ENCODE results near the gene KHDRBS2. TPM values are rescaled to one million over a fixed set of nuclear protein-coding genes. Genes with fewer than 3 reads are reported as not detected.

The KHDRBS2 gene
- polyA plus RNA-seq, 2 donors, result 0.01 TPM; not detected in 1

DNA sequence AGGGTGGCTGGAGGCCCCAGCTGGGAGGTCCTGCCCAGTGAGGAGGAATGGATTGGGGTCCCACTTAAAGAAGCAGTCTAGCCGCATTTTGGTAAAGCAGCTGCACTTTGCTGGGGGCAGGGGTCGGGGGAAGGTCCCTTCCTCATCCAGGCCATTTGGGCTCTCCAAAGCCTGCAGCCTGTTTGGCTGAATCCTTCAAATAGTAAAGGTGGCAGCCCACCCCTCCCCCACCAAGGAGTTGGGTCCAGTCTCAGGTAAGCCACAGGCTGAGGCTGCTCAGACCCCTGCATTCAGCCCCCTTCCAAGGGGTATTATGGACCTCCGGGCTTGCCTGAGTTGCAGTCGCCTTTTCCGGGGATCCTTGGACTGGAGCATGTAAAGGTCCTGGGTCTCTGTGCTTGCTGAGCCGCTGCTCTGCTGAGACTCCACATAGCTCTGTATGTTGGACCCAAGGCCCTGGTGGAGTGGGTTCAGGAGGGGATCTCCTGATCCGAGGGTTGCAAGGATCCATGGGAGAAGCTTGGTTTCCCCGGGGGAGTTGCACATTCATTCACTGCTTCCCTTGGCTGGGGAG lies 417.4 kb downstream of the KHDRBS2 start:
- peaks cover 2 to 10% of the 10 kb centered on the region in 2 donors for H3K9me3 ChIP-seq (ENCODE audit: control insufficient read depth in 2 of 2, insufficient read depth in 1 of 2, low read depth in 1 of 2, low read length in 1 of 2)
- no peak overlapping the region for H3K4me3 ChIP-seq (ENCODE audit: low read depth in 1 of 2, low read length in 2 of 2)
- H3K27ac ChIP-seq (ENCODE audit: low read depth in 2 of 2, low read length in 1 of 2), result no peak overlapping the region
- 93 to 98% methylated on average over 8 of the region's 8 CpGs for WGBS, 2 donors
- no peaks in the 10 kb centered on the region for H3K4me1 ChIP-seq (ENCODE audit: control insufficient read depth in 2 of 2, insufficient read depth in 2 of 2, low read length in 1 of 2)
- no peaks in the 10 kb centered on the region for H3K36me3 ChIP-seq (ENCODE audit: control insufficient read depth in 2 of 2, insufficient read depth in 2 of 2, low read length in 1 of 2)
- no peaks in the 10 kb centered on the region for H3K27me3 ChIP-seq (ENCODE audit: control insufficient read depth in 1 of 2, insufficient read depth in 2 of 2, low read length in 2 of 2)

DNA sequence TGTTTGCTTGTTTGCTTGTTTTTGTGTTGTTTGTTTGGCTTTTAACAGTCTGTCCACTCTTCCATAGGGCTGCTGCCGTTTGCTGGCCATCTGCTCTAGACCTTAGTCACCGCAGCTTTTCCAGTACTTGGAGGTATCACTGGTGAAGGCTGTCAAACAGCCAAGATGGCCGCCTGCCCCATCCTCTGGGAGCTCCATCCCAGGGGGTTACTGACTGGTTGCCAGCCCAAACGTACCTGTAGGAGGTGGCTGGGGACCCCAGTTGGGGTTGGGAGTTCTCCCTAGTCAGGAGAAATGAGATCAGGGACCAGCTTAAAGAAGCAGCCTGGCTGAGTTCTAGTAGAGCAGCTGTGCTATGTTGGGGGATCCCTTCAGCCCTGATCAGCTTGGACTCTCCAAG lies 418.4 kb downstream of the KHDRBS2 start:
- H3K36me3 ChIP-seq (ENCODE audit: control insufficient read depth in 2 of 2, insufficient read depth in 2 of 2, low read length in 1 of 2), result no peaks in the 10 kb centered on the region
- no peak overlapping the region for H3K4me3 ChIP-seq (ENCODE audit: low read depth in 1 of 2, low read length in 2 of 2)
- no peaks in the 10 kb centered on the region for H3K27me3 ChIP-seq (ENCODE audit: control insufficient read depth in 1 of 2, insufficient read depth in 2 of 2, low read length in 2 of 2)
- 68 to 71% methylated on average over 4 of the region's 4 CpGs for WGBS, 2 donors
- H3K27ac ChIP-seq (ENCODE audit: low read depth in 2 of 2, low read length in 1 of 2), result no peak overlapping the region
- peaks cover 2 to 10% of the 10 kb centered on the region in 2 donors for H3K9me3 ChIP-seq (ENCODE audit: control insufficient read depth in 2 of 2, insufficient read depth in 1 of 2, low read depth in 1 of 2, low read length in 1 of 2)
- no peaks in the 10 kb centered on the region for H3K4me1 ChIP-seq (ENCODE audit: control insufficient read depth in 2 of 2, insufficient read depth in 2 of 2, low read length in 1 of 2)

DNA sequence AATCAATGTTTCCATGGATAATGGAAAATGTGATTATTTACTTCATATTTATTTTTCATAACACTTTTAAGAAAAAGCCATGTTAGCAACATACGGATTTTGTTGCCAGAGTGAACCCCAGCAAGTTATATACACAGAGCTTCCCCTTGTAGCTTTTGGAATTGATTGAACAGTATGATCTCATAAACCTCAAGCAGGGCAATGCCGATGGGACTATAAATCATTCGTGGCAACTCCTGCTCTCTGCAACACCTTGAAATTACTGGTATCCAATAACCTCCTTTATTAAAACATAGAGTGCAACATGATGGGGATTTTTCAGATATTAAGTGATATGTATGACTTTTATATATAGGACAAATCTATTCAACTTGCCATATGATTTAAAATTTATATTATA lies 428.5 kb downstream of the KHDRBS2 start:
- 72 to 81% methylated on average over 3 of the region's 3 CpGs for WGBS, 2 donors
- Histone ChIP-seq H3K27ac (ENCODE audit: low read depth in 2 of 2, low read length in 1 of 2) (no peak overlapping the region), H3K27me3 (ENCODE audit: control insufficient read depth in 1 of 2, insufficient read depth in 2 of 2, low read length in 2 of 2) (no peaks in the 10 kb centered on the region)

DNA sequence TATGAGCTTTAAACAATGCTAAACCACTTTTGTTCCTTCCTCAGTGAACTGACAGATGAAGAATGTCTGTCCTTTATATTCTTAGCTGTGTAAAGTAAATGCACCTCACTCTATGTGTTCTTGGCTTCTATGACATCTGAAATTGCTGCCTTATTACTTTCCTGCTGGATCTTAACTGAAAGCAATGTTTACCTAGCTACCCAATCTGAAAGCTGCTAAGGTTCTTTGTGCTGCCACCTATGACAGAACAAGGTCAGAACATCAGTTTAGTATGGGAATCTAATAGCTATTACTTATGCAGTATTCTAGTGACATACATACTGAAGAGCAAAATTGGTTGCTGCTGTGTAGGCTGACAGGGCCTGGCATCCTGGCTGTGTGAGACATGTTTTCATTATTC lies 444.1 kb downstream of the KHDRBS2 start:
- H3K27me3 ChIP-seq (ENCODE audit: control insufficient read depth in 1 of 2, insufficient read depth in 2 of 2, low read length in 2 of 2), result no peaks in the 10 kb centered on the region
- H3K9me3 ChIP-seq (ENCODE audit: control insufficient read depth in 2 of 2, insufficient read depth in 1 of 2, low read depth in 1 of 2, low read length in 1 of 2), result no peaks in the 10 kb centered on the region
- no peak overlapping the region for H3K4me3 ChIP-seq (ENCODE audit: low read depth in 1 of 2, low read length in 2 of 2)
- H3K4me1 ChIP-seq (ENCODE audit: control insufficient read depth in 2 of 2, insufficient read depth in 2 of 2, low read length in 1 of 2), result no peaks in the 10 kb centered on the region
- H3K36me3 ChIP-seq (ENCODE audit: control insufficient read depth in 2 of 2, insufficient read depth in 2 of 2, low read length in 1 of 2), result no peaks in the 10 kb centered on the region
- H3K27ac ChIP-seq (ENCODE audit: low read depth in 2 of 2, low read length in 1 of 2), result no peak overlapping the region

More for the DNA sequence above, 428.5 kb downstream of the KHDRBS2 start:
- no peaks in the 10 kb centered on the region for H3K4me1 ChIP-seq (ENCODE audit: control insufficient read depth in 2 of 2, insufficient read depth in 2 of 2, low read length in 1 of 2)
- no peaks in the 10 kb centered on the region for H3K9me3 ChIP-seq (ENCODE audit: control insufficient read depth in 2 of 2, insufficient read depth in 1 of 2, low read depth in 1 of 2, low read length in 1 of 2)
- no peak overlapping the region for H3K4me3 ChIP-seq (ENCODE audit: low read depth in 1 of 2, low read length in 2 of 2)
- no peaks in the 10 kb centered on the region for H3K36me3 ChIP-seq (ENCODE audit: control insufficient read depth in 2 of 2, insufficient read depth in 2 of 2, low read length in 1 of 2)

DNA sequence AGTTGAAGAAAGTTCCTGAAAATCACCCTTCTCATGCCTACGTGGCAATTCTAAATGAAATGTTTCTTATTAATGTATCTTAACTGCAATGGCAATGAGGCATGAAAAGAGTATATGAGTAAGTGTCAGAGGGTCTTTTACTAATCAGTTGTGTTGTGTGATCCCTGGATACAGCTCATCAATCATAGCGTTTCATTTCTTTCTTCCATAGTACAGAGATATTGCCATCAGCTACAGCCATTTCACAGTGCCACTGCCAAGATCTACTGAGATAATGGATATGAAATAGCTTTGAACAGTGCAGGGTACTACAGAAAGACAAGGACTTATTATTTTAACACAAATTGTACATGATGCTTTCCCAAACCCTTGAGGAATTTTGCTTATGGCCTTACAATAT lies 450.8 kb downstream of the KHDRBS2 start:
- Histone ChIP-seq H3K4me1 (ENCODE audit: control insufficient read depth in 2 of 2, insufficient read depth in 2 of 2, low read length in 1 of 2) (no peaks in the 10 kb centered on the region), H3K9me3 (ENCODE audit: control insufficient read depth in 2 of 2, insufficient read depth in 1 of 2, low read depth in 1 of 2, low read length in 1 of 2) (no peaks in the 10 kb centered on the region), H3K36me3 (ENCODE audit: control insufficient read depth in 2 of 2, insufficient read depth in 2 of 2, low read length in 1 of 2) (no peaks in the 10 kb centered on the region), H3K27me3 (ENCODE audit: control insufficient read depth in 1 of 2, insufficient read depth in 2 of 2, low read length in 2 of 2) (no peaks in the 10 kb centered on the region), H3K4me3 (ENCODE audit: low read depth in 1 of 2, low read length in 2 of 2) (no peak overlapping the region), H3K27ac (ENCODE audit: low read depth in 2 of 2, low read length in 1 of 2) (no peak overlapping the region)
- WGBS, 2 donors, result 57 to 60% methylated on average over 2 of the region's 2 CpGs

DNA sequence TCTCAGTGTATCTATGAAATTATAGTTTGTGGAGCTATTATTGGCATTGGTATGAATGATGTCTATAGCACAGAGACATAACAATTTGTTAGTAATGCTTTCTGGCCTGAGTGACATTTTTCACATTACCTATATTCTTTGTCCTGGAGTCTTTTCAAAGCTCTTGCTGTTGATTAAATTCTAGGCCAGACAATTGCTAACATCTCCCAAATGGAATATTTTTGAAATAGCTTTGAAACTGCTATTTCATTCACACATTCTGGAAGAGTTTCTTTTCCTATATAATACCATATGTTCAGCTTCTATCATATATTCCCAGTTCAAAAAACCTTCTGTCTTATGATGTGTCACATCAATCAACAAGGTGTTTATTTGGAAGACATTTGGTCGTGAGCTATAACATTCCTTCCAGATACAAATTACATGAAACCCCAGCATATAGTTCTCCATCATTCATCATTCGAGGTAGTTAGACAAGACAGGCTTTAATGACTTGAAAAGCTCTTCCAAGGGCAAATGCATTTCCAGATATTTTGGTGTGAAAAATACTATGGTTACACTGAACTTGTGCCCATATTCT lies 452.8 kb downstream of the KHDRBS2 start:
- H3K36me3 ChIP-seq (ENCODE audit: control insufficient read depth in 2 of 2, insufficient read depth in 2 of 2, low read length in 1 of 2), result no peaks in the 10 kb centered on the region
- no peaks in the 10 kb centered on the region for H3K27me3 ChIP-seq (ENCODE audit: control insufficient read depth in 1 of 2, insufficient read depth in 2 of 2, low read length in 2 of 2)
- H3K4me3 ChIP-seq (ENCODE audit: low read depth in 1 of 2, low read length in 2 of 2), result no peak overlapping the region
- no peak overlapping the region for H3K27ac ChIP-seq (ENCODE audit: low read depth in 2 of 2, low read length in 1 of 2)
- H3K9me3 ChIP-seq (ENCODE audit: control insufficient read depth in 2 of 2, insufficient read depth in 1 of 2, low read depth in 1 of 2, low read length in 1 of 2), result no peaks in the 10 kb centered on the region
- no peaks in the 10 kb centered on the region for H3K4me1 ChIP-seq (ENCODE audit: control insufficient read depth in 2 of 2, insufficient read depth in 2 of 2, low read length in 1 of 2)
- 43 to 50% methylated on average over 2 of the region's 2 CpGs for WGBS, 2 donors

DNA sequence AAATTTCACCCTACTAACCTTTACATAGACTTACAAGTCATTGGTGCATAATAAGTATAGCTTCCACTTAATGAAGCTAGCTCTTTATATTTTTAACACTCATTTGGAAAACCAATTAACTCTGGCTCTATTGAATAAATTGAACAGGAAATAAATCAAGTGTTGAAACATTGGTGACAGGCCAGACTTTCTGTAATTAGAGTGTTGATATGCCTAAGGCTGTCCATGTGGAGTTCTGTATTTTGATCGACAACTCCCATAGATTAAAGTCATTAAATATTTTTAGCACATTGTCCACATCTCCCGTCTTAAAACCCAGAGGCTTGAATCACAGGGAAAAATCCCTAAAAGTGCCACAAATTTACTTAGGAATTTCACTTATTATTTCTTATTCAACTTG lies 468.3 kb downstream of the KHDRBS2 start:
- H3K9me3 ChIP-seq (ENCODE audit: control insufficient read depth in 2 of 2, insufficient read depth in 1 of 2, low read depth in 1 of 2, low read length in 1 of 2), result no peaks in the 10 kb centered on the region
- 75 to 83% methylated on average over 2 of the region's 2 CpGs for WGBS, 2 donors

DNA sequence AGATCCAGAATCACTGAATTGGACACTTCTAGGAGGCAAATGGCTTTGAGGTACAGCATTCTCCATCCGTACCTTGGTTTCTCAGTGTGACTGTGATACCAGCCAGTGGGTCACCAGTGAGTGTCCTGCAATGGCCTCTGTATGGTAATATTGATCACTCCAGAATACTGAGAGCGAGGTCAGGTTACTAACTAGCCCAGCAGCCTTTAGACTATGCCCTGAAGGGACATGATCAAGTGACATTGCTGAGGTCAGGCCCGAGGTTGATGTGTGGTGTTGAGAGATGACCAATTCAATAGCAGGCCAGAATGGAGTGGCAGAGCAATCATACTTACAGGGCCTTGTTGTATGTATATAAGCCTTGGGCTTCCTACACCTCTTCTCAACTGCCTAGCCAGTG lies 476.0 kb downstream of the KHDRBS2 start:
- Histone ChIP-seq H3K4me3 (ENCODE audit: low read depth in 1 of 2, low read length in 2 of 2) (no peak overlapping the region), H3K4me1 (ENCODE audit: control insufficient read depth in 2 of 2, insufficient read depth in 2 of 2, low read length in 1 of 2) (no peaks in the 10 kb centered on the region), H3K9me3 (ENCODE audit: control insufficient read depth in 2 of 2, insufficient read depth in 1 of 2, low read depth in 1 of 2, low read length in 1 of 2) (no peaks in the 10 kb centered on the region), H3K27me3 (ENCODE audit: control insufficient read depth in 1 of 2, insufficient read depth in 2 of 2, low read length in 2 of 2) (no peaks in the 10 kb centered on the region), H3K27ac (ENCODE audit: low read depth in 2 of 2, low read length in 1 of 2) (no peak overlapping the region), H3K36me3 (ENCODE audit: control insufficient read depth in 2 of 2, insufficient read depth in 2 of 2, low read length in 1 of 2) (no peaks in the 10 kb centered on the region)
- 64 to 71% methylated on average over 3 of the region's 3 CpGs for WGBS, 2 donors

More for the DNA sequence above, 468.3 kb downstream of the KHDRBS2 start:
- Histone ChIP-seq H3K36me3 (ENCODE audit: control insufficient read depth in 2 of 2, insufficient read depth in 2 of 2, low read length in 1 of 2) (no peaks in the 10 kb centered on the region), H3K27ac (ENCODE audit: low read depth in 2 of 2, low read length in 1 of 2) (no peak overlapping the region), H3K4me1 (ENCODE audit: control insufficient read depth in 2 of 2, insufficient read depth in 2 of 2, low read length in 1 of 2) (no peaks in the 10 kb centered on the region), H3K27me3 (ENCODE audit: control insufficient read depth in 1 of 2, insufficient read depth in 2 of 2, low read length in 2 of 2) (no peaks in the 10 kb centered on the region), H3K4me3 (ENCODE audit: low read depth in 1 of 2, low read length in 2 of 2) (no peak overlapping the region)

DNA sequence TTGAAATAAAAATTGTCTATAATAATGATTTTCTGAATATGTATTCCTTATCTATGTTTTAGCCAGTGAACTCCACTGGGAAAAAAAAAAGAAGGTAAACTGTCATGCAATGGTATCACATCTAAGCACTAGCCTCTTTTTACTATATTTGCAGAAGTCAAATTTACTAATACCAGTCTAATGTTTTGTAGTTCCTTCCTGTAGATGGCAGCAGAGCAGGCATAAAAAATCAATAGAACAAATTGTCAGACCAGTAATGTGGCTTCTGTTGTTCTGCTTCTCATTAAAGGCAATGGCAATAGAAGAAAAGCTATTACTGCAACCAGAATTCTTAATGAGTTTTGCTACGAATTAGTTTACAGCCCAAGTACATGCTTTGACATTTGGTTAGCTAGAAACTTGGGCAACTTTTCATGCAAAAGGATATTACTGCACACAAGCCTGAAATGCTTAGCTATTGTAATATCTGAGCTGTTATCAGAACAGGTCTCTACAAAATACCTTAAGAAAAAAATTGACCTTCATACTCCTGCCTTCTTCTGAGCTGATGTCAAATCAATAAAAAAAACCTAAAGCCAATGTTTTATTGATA lies 476.9 kb downstream of the KHDRBS2 start:
- no peaks in the 10 kb centered on the region for H3K4me1 ChIP-seq (ENCODE audit: control insufficient read depth in 2 of 2, insufficient read depth in 2 of 2, low read length in 1 of 2)
- no peaks in the 10 kb centered on the region for H3K27me3 ChIP-seq (ENCODE audit: control insufficient read depth in 1 of 2, insufficient read depth in 2 of 2, low read length in 2 of 2)
- 9 to 16% methylated on average over 1 of the region's 1 CpG for WGBS, 2 donors

DNA sequence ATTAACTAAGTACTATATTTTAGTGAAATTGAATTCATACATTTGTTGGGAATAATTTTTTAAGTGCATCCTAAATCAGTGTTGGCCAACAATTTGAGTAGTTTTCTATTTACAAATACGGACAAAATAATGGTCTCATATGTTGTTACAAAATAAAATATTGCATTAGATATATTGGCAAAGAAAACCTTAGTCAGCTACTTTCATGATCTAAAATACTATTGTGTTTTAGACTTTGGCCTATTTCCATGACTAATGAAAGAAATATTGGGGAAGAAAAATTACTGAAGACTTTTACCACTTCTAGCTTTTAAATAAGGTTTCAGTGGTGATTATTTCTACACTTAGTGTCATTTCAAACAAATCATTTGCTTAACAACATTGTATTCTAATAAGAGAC lies 498.0 kb downstream of the KHDRBS2 start:
- no peaks in the 10 kb centered on the region for H3K9me3 ChIP-seq (ENCODE audit: control insufficient read depth in 2 of 2, insufficient read depth in 1 of 2, low read depth in 1 of 2, low read length in 1 of 2)
- no peaks in the 10 kb centered on the region for H3K27me3 ChIP-seq (ENCODE audit: control insufficient read depth in 1 of 2, insufficient read depth in 2 of 2, low read length in 2 of 2)
- WGBS, 2 donors, result 84 to 88% methylated on average over 1 of the region's 1 CpG
- no peak overlapping the region for H3K4me3 ChIP-seq (ENCODE audit: low read depth in 1 of 2, low read length in 2 of 2)
- H3K4me1 ChIP-seq (ENCODE audit: control insufficient read depth in 2 of 2, insufficient read depth in 2 of 2, low read length in 1 of 2), result no peaks in the 10 kb centered on the region
- H3K27ac ChIP-seq (ENCODE audit: low read depth in 2 of 2, low read length in 1 of 2), result no peak overlapping the region
- H3K36me3 ChIP-seq (ENCODE audit: control insufficient read depth in 2 of 2, insufficient read depth in 2 of 2, low read length in 1 of 2), result no peaks in the 10 kb centered on the region

More for the DNA sequence above, 476.9 kb downstream of the KHDRBS2 start:
- Histone ChIP-seq H3K36me3 (ENCODE audit: control insufficient read depth in 2 of 2, insufficient read depth in 2 of 2, low read length in 1 of 2) (no peaks in the 10 kb centered on the region), H3K27ac (ENCODE audit: low read depth in 2 of 2, low read length in 1 of 2) (no peak overlapping the region), H3K4me3 (ENCODE audit: low read depth in 1 of 2, low read length in 2 of 2) (no peak overlapping the region), H3K9me3 (ENCODE audit: control insufficient read depth in 2 of 2, insufficient read depth in 1 of 2, low read depth in 1 of 2, low read length in 1 of 2) (peaks cover 0 to 5% of the 10 kb centered on the region in 2 donors)
